HepG2 (cell line): ENCODE measurements around the gene BRMS1. TPM values are rescaled to one million over a fixed set of nuclear protein-coding genes. Genes with fewer than 3 reads are reported as not detected.

Source experiments
- CAMTA2 ChIP-seq: sonication (generic); formaldehyde crosslinking; IDR thresholded peaks from 2 replicates; pipeline ENCODE4 v1.4.0; 2020; ENCODE audit warnings: mild to moderate bottlenecking, missing genetic modification reagents, borderline replicate concordance
- MYC ChIP-seq: sonication (generic); formaldehyde crosslinking; IDR thresholded peaks from 2 replicates; pipeline ENCODE4 v1.9.0; 2021; ENCODE audit warnings: missing genetic modification reagents, borderline replicate concordance
- NCOA2 ChIP-seq: sonication (generic); formaldehyde crosslinking; IDR thresholded peaks from 2 replicates; pipeline ENCODE4 v1.8.0; 2022; ENCODE audit warnings: inconsistent platforms
- POLR2A ChIP-seq, 2 experiments: IDR thresholded peaks; 2 replicates each; pipeline ENCODE4 v1.6.1; 2011; ENCODE audit warnings: low read depth in 2 of 2, low read length in 2 of 2, mild to moderate bottlenecking in 1 of 2, moderate library complexity in 1 of 2; ENCODE audit not compliant: insufficient read depth in 1 of 2
- SPEN ChIP-seq: sonication (generic); formaldehyde crosslinking; IDR thresholded peaks from 2 replicates; pipeline ENCODE4 v1.5.1; 2020; ENCODE audit warnings: low read depth, mild to moderate bottlenecking, missing genetic modification reagents
- ZNF556 ChIP-seq: sonication (generic); formaldehyde crosslinking; IDR thresholded peaks from 2 replicates; pipeline ENCODE4 v1.4.0; 2020; ENCODE audit warnings: mild to moderate bottlenecking, missing genetic modification reagents, borderline replicate concordance
- polyA plus RNA-seq, 8 experiments: library from polyadenylated mRNA; depleted of rRNA in 3 of 8; stranded (reverse) in 7 of 8; unstranded in 1 of 8; fragments of >200 nt; fragmentation: Illumina TruSeq in 4 of 8; extraction: Trizol in 4 of 8; gene quantifications; 2 replicates each; pipeline versions ENCODE4 v1.2.1 to v1.2.3, GENCODE V29; 2011 to 2016; ENCODE audit warnings: low read depth in 4 of 8, missing spikeins in 1 of 8, mixed read lengths in 1 of 8; ENCODE audit not compliant: insufficient read depth in 1 of 8
- total RNA-seq, 5 experiments: library from RNA; depleted of rRNA; stranded (reverse); fragments of >200 nt; fragmentation: Illumina TruSeq; extraction: Trizol; gene quantifications; 2 replicates each; pipeline ENCODE4 v1.2.3, GENCODE V29; 2016; ENCODE audit warnings: low read depth in 1 of 5
- TF ChIP-seq, protein P1 (sequence below): sonication (generic); formaldehyde crosslinking; IDR thresholded peaks from 2 replicates; pipeline ENCODE4 v1.4.0; 2020; ENCODE audit warnings: mild to moderate bottlenecking, missing genetic modification reagents
- TF ChIP-seq, protein P2 (sequence below), 2 experiments: sonication (generic) in 1 of 2; formaldehyde crosslinking in 1 of 2; IDR thresholded peaks; 2 replicates each; pipeline versions ENCODE4 v1.6.1 to v1.9.0; 2014 to 2022; ENCODE audit warnings: antibody characterized with exemption in 1 of 2, borderline replicate concordance in 1 of 2, inconsistent platforms in 1 of 2, low read depth in 1 of 2, missing genetic modification reagents in 1 of 2
- TF ChIP-seq, protein P3 (sequence below): sonication (generic); formaldehyde crosslinking; IDR thresholded peaks from 2 replicates; pipeline ENCODE4 v1.5.1; 2020; ENCODE audit warnings: mild to moderate bottlenecking, moderate library complexity, missing genetic modification reagents
- TF ChIP-seq, protein P4 (sequence below): sonication (generic); formaldehyde crosslinking; IDR thresholded peaks from 2 replicates; pipeline ENCODE4 v1.4.0; 2020; ENCODE audit warnings: low read depth, missing genetic modification reagents

Gene BRMS1
- total and polyA plus RNA-seq, 2 of the 13 experiments (the other 11 are each of a cell fraction or from before 2014, with no cell fraction given), result 15.8 to 55.7 TPM

DNA sequence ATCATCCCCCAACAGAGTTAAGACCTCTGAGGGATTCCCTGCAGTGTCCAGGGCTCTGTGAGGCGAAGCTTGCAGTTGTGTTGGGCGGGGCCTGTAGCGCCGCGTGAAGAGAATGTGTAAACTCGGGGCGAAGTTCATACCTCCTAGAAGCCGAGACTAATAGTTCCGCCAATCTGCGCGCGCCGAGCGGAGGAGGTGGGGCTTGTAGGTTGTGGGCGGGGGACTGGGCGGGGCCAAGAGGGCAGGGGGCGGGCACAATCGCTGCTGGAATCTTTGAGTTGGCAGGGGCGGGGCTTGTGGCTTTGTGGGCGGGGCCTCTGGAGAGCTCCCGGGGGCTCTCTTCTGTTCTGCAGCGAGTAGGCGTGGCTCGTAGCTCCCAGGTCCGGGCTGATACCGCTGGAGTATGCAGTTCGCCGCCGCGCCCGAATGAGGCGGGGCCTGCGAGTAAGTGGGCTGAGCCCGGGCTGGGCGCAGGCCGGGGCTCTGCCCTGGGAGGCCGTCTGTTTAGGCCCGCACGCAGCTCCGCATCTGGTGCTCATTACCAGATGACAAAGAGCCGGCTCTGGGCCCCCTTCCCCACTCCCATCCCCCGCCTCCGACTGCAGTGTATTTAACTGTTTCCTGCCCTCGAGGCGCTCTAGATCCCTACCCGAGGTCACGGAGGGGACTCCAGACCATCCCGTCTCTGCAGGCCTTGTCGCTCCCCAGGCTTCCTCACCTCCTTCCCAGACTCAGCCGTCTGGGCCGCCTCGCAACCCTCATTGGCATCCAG, 32.2 kb downstream of the BRMS1 start (continued):
- TF ChIP-seq, protein P1, sequence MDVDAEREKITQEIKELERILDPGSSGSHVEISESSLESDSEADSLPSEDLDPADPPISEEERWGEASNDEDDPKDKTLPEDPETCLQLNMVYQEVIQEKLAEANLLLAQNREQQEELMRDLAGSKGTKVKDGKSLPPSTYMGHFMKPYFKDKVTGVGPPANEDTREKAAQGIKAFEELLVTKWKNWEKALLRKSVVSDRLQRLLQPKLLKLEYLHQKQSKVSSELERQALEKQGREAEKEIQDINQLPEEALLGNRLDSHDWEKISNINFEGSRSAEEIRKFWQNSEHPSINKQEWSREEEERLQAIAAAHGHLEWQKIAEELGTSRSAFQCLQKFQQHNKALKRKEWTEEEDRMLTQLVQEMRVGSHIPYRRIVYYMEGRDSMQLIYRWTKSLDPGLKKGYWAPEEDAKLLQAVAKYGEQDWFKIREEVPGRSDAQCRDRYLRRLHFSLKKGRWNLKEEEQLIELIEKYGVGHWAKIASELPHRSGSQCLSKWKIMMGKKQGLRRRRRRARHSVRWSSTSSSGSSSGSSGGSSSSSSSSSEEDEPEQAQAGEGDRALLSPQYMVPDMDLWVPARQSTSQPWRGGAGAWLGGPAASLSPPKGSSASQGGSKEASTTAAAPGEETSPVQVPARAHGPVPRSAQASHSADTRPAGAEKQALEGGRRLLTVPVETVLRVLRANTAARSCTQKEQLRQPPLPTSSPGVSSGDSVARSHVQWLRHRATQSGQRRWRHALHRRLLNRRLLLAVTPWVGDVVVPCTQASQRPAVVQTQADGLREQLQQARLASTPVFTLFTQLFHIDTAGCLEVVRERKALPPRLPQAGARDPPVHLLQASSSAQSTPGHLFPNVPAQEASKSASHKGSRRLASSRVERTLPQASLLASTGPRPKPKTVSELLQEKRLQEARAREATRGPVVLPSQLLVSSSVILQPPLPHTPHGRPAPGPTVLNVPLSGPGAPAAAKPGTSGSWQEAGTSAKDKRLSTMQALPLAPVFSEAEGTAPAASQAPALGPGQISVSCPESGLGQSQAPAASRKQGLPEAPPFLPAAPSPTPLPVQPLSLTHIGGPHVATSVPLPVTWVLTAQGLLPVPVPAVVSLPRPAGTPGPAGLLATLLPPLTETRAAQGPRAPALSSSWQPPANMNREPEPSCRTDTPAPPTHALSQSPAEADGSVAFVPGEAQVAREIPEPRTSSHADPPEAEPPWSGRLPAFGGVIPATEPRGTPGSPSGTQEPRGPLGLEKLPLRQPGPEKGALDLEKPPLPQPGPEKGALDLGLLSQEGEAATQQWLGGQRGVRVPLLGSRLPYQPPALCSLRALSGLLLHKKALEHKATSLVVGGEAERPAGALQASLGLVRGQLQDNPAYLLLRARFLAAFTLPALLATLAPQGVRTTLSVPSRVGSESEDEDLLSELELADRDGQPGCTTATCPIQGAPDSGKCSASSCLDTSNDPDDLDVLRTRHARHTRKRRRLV, result peak; percentile 44; the same call in 1 of the 2 replicates
- TF ChIP-seq, protein P2, sequence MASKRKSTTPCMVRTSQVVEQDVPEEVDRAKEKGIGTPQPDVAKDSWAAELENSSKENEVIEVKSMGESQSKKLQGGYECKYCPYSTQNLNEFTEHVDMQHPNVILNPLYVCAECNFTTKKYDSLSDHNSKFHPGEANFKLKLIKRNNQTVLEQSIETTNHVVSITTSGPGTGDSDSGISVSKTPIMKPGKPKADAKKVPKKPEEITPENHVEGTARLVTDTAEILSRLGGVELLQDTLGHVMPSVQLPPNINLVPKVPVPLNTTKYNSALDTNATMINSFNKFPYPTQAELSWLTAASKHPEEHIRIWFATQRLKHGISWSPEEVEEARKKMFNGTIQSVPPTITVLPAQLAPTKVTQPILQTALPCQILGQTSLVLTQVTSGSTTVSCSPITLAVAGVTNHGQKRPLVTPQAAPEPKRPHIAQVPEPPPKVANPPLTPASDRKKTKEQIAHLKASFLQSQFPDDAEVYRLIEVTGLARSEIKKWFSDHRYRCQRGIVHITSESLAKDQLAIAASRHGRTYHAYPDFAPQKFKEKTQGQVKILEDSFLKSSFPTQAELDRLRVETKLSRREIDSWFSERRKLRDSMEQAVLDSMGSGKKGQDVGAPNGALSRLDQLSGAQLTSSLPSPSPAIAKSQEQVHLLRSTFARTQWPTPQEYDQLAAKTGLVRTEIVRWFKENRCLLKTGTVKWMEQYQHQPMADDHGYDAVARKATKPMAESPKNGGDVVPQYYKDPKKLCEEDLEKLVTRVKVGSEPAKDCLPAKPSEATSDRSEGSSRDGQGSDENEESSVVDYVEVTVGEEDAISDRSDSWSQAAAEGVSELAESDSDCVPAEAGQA (IDR thresholded peaks at IDR 0.05; ENCODE audit: low read depth), result no peak
- TF ChIP-seq, protein P2 (CRISPR knock-in tag; IDR thresholded peaks at IDR 0.05; ENCODE audit: borderline replicate concordance), result 0 out of 2 replicates have a peak, but pooled peaks have one; percentile 30
- 0 out of 2 replicates have a peak, but pooled peaks have one; percentile 53 for TF ChIP-seq CAMTA2 (CRISPR knock-in tag)
- TF ChIP-seq SPEN (CRISPR knock-in tag), result peak; percentile 23; the same call in 1 of the 2 replicates
- TF ChIP-seq, protein P3, sequence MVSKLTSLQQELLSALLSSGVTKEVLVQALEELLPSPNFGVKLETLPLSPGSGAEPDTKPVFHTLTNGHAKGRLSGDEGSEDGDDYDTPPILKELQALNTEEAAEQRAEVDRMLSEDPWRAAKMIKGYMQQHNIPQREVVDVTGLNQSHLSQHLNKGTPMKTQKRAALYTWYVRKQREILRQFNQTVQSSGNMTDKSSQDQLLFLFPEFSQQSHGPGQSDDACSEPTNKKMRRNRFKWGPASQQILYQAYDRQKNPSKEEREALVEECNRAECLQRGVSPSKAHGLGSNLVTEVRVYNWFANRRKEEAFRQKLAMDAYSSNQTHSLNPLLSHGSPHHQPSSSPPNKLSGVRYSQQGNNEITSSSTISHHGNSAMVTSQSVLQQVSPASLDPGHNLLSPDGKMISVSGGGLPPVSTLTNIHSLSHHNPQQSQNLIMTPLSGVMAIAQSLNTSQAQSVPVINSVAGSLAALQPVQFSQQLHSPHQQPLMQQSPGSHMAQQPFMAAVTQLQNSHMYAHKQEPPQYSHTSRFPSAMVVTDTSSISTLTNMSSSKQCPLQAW (CRISPR knock-in tag), result 0 out of 2 replicates have a peak, but pooled peaks have one; percentile 2
- TF ChIP-seq, protein P4, sequence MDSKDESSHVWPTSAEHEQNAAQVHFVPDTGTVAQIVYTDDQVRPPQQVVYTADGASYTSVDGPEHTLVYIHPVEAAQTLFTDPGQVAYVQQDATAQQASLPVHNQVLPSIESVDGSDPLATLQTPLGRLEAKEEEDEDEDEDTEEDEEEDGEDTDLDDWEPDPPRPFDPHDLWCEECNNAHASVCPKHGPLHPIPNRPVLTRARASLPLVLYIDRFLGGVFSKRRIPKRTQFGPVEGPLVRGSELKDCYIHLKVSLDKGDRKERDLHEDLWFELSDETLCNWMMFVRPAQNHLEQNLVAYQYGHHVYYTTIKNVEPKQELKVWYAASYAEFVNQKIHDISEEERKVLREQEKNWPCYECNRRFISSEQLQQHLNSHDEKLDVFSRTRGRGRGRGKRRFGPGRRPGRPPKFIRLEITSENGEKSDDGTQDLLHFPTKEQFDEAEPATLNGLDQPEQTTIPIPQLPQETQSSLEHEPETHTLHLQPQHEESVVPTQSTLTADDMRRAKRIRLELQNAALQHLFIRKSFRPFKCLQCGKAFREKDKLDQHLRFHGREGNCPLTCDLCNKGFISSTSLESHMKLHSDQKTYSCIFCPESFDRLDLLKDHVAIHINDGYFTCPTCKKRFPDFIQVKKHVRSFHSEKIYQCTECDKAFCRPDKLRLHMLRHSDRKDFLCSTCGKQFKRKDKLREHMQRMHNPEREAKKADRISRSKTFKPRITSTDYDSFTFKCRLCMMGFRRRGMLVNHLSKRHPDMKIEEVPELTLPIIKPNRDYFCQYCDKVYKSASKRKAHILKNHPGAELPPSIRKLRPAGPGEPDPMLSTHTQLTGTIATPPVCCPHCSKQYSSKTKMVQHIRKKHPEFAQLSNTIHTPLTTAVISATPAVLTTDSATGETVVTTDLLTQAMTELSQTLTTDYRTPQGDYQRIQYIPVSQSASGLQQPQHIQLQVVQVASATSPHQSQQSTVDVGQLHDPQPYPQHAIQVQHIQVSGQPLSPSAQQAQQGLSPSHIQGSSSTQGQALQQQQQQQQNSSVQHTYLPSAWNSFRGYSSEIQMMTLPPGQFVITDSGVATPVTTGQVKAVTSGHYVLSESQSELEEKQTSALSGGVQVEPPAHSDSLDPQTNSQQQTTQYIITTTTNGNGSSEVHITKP (CRISPR knock-in tag), result 0 out of 2 replicates have a peak, but pooled peaks have one; percentile 14
- 0 out of 2 replicates have a peak, but pooled peaks have one; percentile 16 for TF ChIP-seq NCOA2 (CRISPR knock-in tag)
- TF ChIP-seq ZNF556, result no peak
- TF ChIP-seq POLR2A (IDR thresholded peaks at IDR 0.05; ENCODE audit: insufficient read depth in 1 of 2, low read depth in 2 of 2, low read length in 2 of 2), result peak in 1 of 2 experiments; percentile 42; a peak in 2 of 4 replicates
- peak; percentile 59; the same call in 1 of the 2 replicates for TF ChIP-seq MYC (CRISPR knock-in tag)
